HUES48 (cell line): ENCODE data around the gene GABRA5.

ENCODE experiments used
- H3K27ac ChIP-seq: one replicate; pipeline ENCODE4 v1.7.0; 2013; ENCODE audit warnings: low read depth, low read length, inconsistent platforms
- H3K27me3 ChIP-seq: 2 replicates; pipeline ENCODE4 v1.6.1; 2013; ENCODE audit warnings: mild to moderate bottlenecking, low read length; ENCODE audit not compliant: control insufficient read depth, insufficient read depth
- H3K36me3 ChIP-seq: 2 replicates; pipeline ENCODE4 v1.6.1; 2013; ENCODE audit warnings: low read length; ENCODE audit not compliant: control insufficient read depth, insufficient read depth
- H3K4me1 ChIP-seq: 2 replicates; pipeline ENCODE4 v1.6.1; 2013; ENCODE audit warnings: mild to moderate bottlenecking, low read length; ENCODE audit not compliant: control insufficient read depth, insufficient read depth
- H3K4me3 ChIP-seq: 2 replicates; pipeline ENCODE4 v1.5.1; 2013; ENCODE audit warnings: mild to moderate bottlenecking, low read depth, low read length
- H3K9ac ChIP-seq: 2 replicates; pipeline ENCODE4 v1.6.1; 2013; ENCODE audit warnings: mild to moderate bottlenecking, low read depth, low read length, moderate library complexity
- H3K9me3 ChIP-seq: 2 replicates; pipeline ENCODE4 v1.6.1; 2013; ENCODE audit warnings: low read length; ENCODE audit not compliant: control insufficient read depth, insufficient read depth

The GABRA5 gene

DNA sequence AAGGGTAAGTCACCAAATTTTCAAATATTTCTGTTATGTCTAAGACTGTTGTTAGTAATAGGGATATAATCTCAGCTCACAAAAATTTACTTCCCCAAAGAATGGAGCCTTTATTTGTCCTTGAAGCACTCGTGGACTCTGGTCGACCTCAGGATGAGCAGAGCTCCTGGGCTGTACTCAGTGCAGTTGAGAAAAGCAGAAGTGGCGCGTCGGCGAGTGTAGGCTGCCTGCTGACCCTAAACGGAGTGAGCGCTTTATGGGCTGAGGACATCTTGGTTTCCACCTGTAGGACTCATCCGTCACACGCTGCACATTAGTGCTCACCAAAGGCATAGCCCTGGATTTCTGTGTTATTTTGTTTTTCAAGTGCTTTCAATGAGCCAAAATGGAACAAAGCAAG lies 11.0 kb downstream of the GABRA5 start:
- no peaks in the 10 kb centered on the region for H3K9me3 ChIP-seq

DNA sequence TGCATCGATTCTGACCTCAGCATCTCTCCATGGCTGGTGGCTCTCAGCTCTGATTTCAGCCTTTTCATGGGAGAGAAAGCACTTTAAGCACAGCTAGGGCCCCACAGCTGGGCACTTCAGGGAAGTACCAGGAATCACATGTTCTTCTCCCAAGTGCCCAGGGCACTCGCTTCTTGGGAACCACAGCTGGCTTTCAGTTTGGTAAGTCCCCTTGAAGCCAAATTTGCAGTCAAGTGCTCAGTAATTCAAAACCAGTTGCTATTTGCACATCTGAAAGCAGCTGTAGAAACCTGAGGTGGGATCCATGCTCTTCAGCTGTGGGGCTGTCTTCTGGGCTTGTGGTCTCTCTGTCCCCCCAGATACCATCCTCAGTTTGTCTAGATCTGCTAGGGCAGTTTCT lies 12.8 kb downstream of the GABRA5 start:
- H3K4me3 ChIP-seq: no peak overlapping the region
- 0 out of 2 replicates have a peak, but pooled peaks cover 3% of the 10 kb centered on the region for H3K36me3 ChIP-seq
- no peak overlapping the region for H3K9ac ChIP-seq
- no peaks in the 10 kb centered on the region for H3K9me3 ChIP-seq
- H3K27me3 ChIP-seq: no peaks in the 10 kb centered on the region
- H3K4me1 ChIP-seq: no peaks in the 10 kb centered on the region
- H3K27ac ChIP-seq: no peak overlapping the region

More for the DNA sequence above, 11.0 kb downstream of the GABRA5 start:
- no peak overlapping the region for H3K9ac ChIP-seq
- no peaks in the 10 kb centered on the region for H3K27me3 ChIP-seq
- no peak overlapping the region for H3K4me3 ChIP-seq
- 0 out of 2 replicates have a peak, but pooled peaks cover 3% of the 10 kb centered on the region for H3K36me3 ChIP-seq
- H3K27ac ChIP-seq: no peak overlapping the region
- H3K4me1 ChIP-seq: no peaks in the 10 kb centered on the region

DNA sequence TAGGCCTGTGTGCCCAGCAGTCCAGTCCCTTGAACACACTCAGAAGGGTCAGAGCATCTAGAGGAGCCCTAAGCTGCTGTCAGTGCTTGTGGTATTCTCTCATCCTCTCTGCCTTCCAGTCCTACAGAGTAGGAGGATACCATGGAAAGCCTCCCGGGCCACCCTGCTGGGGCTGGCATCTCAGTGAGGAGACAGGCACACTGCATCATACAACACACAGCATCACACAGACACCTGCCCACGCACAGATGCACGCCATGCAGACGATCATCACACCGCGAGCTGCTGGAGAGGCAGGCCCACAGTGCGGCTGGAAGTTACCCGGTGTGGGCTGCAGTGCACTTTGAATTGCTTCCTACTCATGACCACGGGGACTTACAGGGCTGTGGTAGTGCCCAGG lies 15.2 kb downstream of the GABRA5 start:
- Histone ChIP-seq H3K27me3 (no peaks in the 10 kb centered on the region), H3K4me1 (no peaks in the 10 kb centered on the region), H3K9ac (no peak overlapping the region), H3K27ac (no peak overlapping the region), H3K9me3 (no peaks in the 10 kb centered on the region), H3K36me3 (0 out of 2 replicates have a peak, but pooled peaks cover 3% of the 10 kb centered on the region), H3K4me3 (no peak overlapping the region)

DNA sequence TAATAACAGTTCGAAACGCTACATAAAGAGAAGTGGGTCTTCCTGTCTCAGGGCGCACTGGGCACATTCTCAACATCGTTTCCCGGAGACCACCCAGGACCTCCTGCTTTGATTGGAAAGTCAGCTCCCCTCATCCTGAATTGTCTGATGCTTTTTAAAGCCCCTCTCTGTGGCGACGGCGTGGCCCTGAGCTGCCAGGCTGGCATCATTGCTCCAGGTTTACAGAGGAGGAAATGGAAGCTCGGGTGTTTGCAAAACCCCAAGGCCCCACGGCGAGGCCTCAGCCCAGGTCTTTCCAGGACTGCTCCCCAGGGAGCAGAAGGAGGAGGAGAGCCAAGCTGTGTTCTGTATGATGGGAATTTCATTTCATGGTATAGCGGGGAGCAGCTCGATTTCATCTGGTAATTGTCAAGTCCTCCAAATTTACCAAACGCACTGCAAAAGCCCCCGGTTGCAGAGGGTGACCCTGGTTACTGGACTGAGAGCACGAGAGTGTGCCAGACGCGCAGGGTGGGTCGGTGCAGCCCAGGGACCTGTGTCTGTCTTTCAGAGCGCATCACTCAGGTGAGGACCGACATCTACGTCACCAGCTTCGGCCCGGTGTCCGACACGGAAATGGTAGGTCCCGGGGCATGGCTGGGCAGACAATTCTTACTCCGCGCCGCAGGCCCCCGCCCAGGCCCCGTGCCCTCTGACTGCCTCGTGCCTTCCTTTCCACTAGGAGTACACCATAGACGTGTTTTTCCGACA lies 15.9 kb downstream of the GABRA5 start:
- H3K9me3 ChIP-seq: no peaks in the 10 kb centered on the region
- no peaks in the 10 kb centered on the region for H3K4me1 ChIP-seq
- H3K9ac ChIP-seq: no peak overlapping the region
- 0 out of 2 replicates have a peak, but pooled peaks cover 3% of the 10 kb centered on the region for H3K36me3 ChIP-seq
- no peak overlapping the region for H3K4me3 ChIP-seq
- no peaks in the 10 kb centered on the region for H3K27me3 ChIP-seq
- H3K27ac ChIP-seq: no peak overlapping the region

DNA sequence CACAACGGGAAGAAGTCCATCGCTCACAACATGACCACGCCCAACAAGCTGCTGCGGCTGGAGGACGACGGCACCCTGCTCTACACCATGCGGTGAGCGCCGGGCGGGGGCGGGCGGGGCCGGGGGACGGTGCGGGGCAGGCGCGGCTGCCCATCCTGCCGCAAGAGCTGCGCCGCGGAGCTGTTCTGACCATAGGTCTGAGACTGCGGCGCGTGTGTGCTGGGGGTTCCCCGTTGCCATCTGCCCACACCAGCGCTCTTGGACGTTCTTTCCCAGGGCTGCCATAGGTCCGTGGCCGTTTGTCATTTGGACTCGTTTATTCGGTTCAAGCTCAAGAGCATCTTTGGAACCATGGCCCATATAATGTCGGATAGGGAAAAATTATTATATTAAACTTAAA lies 16.6 kb downstream of the GABRA5 start:
- no peak overlapping the region for H3K4me3 ChIP-seq
- no peaks in the 10 kb centered on the region for H3K4me1 ChIP-seq
- no peaks in the 10 kb centered on the region for H3K9me3 ChIP-seq
- H3K9ac ChIP-seq: no peak overlapping the region
- H3K36me3 ChIP-seq: 0 out of 2 replicates have a peak, but pooled peaks cover 3% of the 10 kb centered on the region
- no peaks in the 10 kb centered on the region for H3K27me3 ChIP-seq
- no peak overlapping the region for H3K27ac ChIP-seq

DNA sequence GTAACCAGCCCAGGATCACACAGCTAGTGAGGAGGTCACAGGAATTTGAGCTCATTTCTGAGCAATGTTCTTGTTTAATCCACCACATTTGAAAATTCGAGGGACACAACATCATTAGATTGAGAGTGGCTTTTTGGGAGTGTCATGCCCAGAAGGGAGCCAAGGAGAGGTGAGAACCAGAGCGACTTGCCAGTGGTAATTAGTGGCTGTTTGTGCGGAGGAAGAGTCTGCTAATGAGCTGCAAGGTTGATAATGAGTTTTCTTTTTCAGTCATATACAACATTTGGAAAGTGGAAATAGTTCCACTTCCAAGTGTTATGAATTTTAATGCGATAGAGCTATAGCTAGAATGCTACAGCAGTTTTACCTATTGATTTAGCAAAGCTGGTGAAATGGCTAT lies 19.7 kb downstream of the GABRA5 start:
- H3K36me3 ChIP-seq: 0 out of 2 replicates have a peak, but pooled peaks cover 3% of the 10 kb centered on the region
- no peaks in the 10 kb centered on the region for H3K27me3 ChIP-seq
- H3K9ac ChIP-seq: no peak overlapping the region
- H3K4me3 ChIP-seq: no peak overlapping the region
- no peak overlapping the region for H3K27ac ChIP-seq
- no peaks in the 10 kb centered on the region for H3K4me1 ChIP-seq
- H3K9me3 ChIP-seq: no peaks in the 10 kb centered on the region

DNA sequence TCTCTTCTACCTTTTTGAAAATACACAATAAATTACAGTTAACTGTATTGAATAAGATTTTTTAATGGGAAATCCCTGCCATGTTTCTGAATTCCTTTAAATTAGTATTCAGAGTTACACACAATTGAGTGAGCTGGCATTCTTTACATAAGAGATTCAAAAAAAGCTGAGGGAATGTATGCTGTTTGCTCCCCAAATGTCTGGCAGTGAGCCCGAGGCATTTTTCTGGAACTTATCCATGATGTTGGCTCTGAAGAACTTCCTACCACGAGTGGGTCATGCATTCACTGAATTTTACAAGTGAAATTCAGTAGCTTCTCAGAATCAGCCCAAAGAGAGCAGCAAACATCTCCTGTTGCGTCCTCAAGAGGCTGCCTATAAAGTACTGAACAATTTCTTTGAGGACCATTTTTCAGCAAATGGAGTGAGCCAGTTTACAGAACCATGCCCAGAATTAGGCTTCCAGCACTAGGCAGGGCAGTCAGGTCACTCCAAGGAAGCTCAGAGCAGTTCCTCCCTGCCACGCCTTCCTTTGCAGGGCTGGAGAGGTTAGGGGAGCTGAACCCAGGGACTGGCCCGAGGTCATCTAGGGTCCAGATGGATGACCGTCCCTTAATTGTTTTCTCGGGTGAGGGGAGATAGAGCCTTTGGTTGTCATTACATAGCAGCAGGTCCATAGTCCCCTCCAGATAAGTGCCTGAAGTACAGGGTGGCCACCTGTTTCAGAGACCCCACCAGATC lies 21.2 kb downstream of the GABRA5 start:
- H3K36me3 ChIP-seq: no peaks in the 10 kb centered on the region
- H3K4me1 ChIP-seq: no peaks in the 10 kb centered on the region
- no peaks in the 10 kb centered on the region for H3K27me3 ChIP-seq
- H3K4me3 ChIP-seq: no peak overlapping the region
- no peak overlapping the region for H3K27ac ChIP-seq
- H3K9me3 ChIP-seq: no peaks in the 10 kb centered on the region
- no peak overlapping the region for H3K9ac ChIP-seq

DNA sequence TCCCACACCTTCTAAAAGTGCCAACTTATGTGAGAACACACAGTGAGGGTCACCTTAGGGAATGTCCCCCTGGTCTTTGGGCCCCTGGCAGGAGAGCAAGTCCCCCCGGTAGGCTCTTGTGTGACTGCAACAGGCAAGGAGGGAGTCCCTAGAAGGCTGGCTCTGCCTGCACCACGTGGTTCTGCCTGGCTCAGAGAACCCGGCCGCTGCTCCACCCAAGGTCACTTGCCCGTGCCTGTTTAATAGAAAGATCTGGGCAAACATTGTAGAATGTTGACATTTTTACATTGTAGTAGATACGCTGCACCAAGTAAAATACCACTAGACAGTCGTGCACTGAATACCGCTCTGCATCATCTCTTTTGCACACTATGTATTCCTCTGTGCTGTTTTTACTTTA lies 21.9 kb downstream of the GABRA5 start:
- no peak overlapping the region for H3K9ac ChIP-seq
- H3K27me3 ChIP-seq: no peaks in the 10 kb centered on the region
- H3K4me3 ChIP-seq: no peak overlapping the region
- H3K36me3 ChIP-seq: no peaks in the 10 kb centered on the region
- H3K9me3 ChIP-seq: no peaks in the 10 kb centered on the region
- no peak overlapping the region for H3K27ac ChIP-seq
- no peaks in the 10 kb centered on the region for H3K4me1 ChIP-seq

DNA sequence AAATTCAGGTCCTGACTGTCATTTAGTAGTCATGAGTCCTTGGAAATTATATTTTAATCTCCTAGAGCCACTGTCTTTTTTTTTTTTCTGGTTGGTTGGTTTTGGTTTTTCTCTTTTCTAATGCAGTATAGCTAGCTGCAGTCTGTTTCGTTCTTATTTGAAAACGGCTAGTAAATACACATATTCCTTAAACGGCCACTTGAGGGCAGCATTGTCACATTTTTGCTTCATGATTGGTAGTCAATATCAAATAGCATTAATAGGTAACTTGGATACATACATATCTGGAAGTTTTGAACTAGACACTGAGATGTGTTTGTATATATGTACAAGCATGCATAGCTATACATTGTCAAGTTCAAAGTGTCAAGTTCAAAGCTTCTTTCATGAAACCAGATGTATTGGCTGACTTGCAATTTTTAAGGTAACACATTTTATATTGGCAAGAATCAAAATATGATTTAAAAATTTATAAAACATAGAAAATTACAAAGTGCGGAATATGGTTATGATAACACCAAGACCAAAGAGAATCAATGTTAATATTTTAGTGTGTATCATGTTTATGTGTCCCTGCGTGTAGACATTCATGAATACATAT lies 22.5 kb downstream of the GABRA5 start:
- no peak overlapping the region for H3K27ac ChIP-seq
- H3K4me3 ChIP-seq: no peak overlapping the region
- no peaks in the 10 kb centered on the region for H3K9me3 ChIP-seq
- H3K4me1 ChIP-seq: no peaks in the 10 kb centered on the region
- no peaks in the 10 kb centered on the region for H3K36me3 ChIP-seq
- no peak overlapping the region for H3K9ac ChIP-seq
- H3K27me3 ChIP-seq: no peaks in the 10 kb centered on the region

DNA sequence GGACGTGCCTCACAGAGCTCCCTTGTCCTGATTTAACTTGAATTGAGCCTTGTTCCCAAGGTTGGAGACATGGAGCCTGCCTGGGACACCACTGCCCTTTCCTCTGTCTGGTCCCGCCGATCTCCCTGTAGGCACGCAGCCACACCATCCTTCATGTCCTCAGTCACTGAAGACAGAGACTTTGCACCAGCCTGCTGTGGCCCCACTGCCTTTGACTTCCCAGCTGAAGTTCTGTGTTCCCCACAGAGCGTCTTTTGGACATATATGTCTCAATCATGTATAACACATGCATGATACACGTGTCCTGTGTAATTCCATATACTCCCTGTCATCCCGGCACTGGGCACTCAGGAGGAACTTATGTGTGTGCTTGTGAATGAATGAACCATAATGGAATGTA lies 23.6 kb downstream of the GABRA5 start:
- Histone ChIP-seq H3K27me3 (no peaks in the 10 kb centered on the region), H3K27ac (no peak overlapping the region), H3K36me3 (no peaks in the 10 kb centered on the region), H3K4me3 (no peak overlapping the region), H3K9me3 (no peaks in the 10 kb centered on the region), H3K9ac (no peak overlapping the region), H3K4me1 (no peaks in the 10 kb centered on the region)

DNA sequence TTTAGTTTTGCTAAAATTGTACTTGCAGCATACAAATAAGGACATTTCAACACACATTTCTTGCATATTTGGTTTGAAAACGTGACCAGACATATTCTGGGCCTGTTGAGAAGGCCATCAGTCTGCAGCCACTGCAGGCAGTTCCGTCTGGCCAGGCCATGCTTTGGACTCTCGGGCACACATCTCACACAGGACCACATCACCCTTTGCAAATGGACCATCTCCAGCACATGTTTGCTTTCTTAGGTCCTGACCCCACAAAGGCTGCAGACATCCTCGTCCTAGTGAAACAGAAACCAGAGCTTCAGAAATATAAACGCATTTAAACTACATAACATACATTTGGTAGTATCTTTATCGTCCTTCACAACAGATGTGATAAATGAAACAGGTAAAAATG lies 24.1 kb downstream of the GABRA5 start:
- no peaks in the 10 kb centered on the region for H3K9me3 ChIP-seq
- H3K4me1 ChIP-seq: no peaks in the 10 kb centered on the region
- H3K36me3 ChIP-seq: no peaks in the 10 kb centered on the region
- H3K27me3 ChIP-seq: no peaks in the 10 kb centered on the region
- no peak overlapping the region for H3K9ac ChIP-seq
- H3K4me3 ChIP-seq: no peak overlapping the region
- no peak overlapping the region for H3K27ac ChIP-seq
